Epithelial cell of prostate (primary cell): ENCODE measurements around the gene CLCN2.

ENCODE experiments used
- DNase-seq: peaks from one replicate; pipeline ENCODE4 v3.0.0-alpha.2; 2011; ENCODE audit warnings: low read depth, low spot score
- H3K27ac ChIP-seq: fragments of 450-650 bp; 2 replicates; pipeline ENCODE4 v1.5.1; 2017; ENCODE audit warnings: mild to moderate bottlenecking

CLCN2 gene

GRCh38 chr3:184333190-184333589 is 28.2 kb downstream of the CLCN2 start:
- DNase-seq, result no peak
- peak overlapping the region; percentile 97 for H3K27ac ChIP-seq

- DNase-seq, result peak; percentile 80
- H3K27ac ChIP-seq, result peak overlapping the region; percentile 97
These were observed 28.9 kb downstream of the CLCN2 start for GRCh38 chr3:184332370-184333090.

- H3K27ac ChIP-seq, result peak overlapping the region; percentile 97
- no peak for DNase-seq
These were observed 32.9 kb downstream of the CLCN2 start for GRCh38 chr3:184328516-184328915.

GRCh38 chr3:184327171-184327570 is 34.2 kb downstream of the CLCN2 start:
- no peak for DNase-seq
- H3K27ac ChIP-seq, result no peak overlapping the region

GRCh38 chr3:184325715-184326369 is 35.6 kb downstream of the CLCN2 start:
- no peak for DNase-seq
- H3K27ac ChIP-seq, result peak overlapping the region; percentile 21

- no peak for DNase-seq
- peak overlapping the region; percentile 21 for H3K27ac ChIP-seq
These were observed 36.1 kb downstream of the CLCN2 start for GRCh38 chr3:184325269-184325668.

- DNase-seq, result no peak
- H3K27ac ChIP-seq, result no peak overlapping the region
These were observed 37.7 kb downstream of the CLCN2 start for GRCh38 chr3:184323696-184324095.

GRCh38 chr3:184322731-184323487 is 38.5 kb downstream of the CLCN2 start:
- peak overlapping the region; percentile 6 for H3K27ac ChIP-seq
- no peak for DNase-seq

- DNase-seq, result no peak
These were observed 39.7 kb downstream of the CLCN2 start for GRCh38 chr3:184321666-184322065.

GRCh38 chr3:184320104-184320445 is 41.3 kb downstream of the CLCN2 start:
- H3K27ac ChIP-seq, result peak overlapping the region; percentile 95
- DNase-seq, result no peak

More at GRCh38 chr3:184321666-184322065, 39.7 kb downstream of the CLCN2 start:
- H3K27ac ChIP-seq, result peak overlapping the region; percentile 6

GRCh38 chr3:184317201-184317600 is 44.2 kb downstream of the CLCN2 start:
- peak overlapping the region; percentile 95 for H3K27ac ChIP-seq
- no peak for DNase-seq

- H3K27ac ChIP-seq, result peak overlapping the region; percentile 95
- no peak for DNase-seq
These were observed 44.6 kb downstream of the CLCN2 start for GRCh38 chr3:184316792-184317191.

- DNase-seq, result no peak
- peak overlapping the region; percentile 95 for H3K27ac ChIP-seq
These were observed 45.3 kb downstream of the CLCN2 start for GRCh38 chr3:184315871-184316661.

GRCh38 chr3:184315543-184315867 is 45.9 kb downstream of the CLCN2 start:
- H3K27ac ChIP-seq, result peak overlapping the region; percentile 95
- no peak for DNase-seq

GRCh38 chr3:184314700-184315542 is 46.5 kb downstream of the CLCN2 start:
- DNase-seq, result no peak

GRCh38 chr3:184314363-184314699 is 47.1 kb downstream of the CLCN2 start, which contains the start of gene EIF4G1:
EIF4G1 (plus strand) TSS chr3:184314606; CDS start chr3:184315797, 1,191 bp downstream.
- peak within 1 kb of the TSS; percentile 95 for H3K27ac ChIP-seq
- peak; percentile 72 for DNase-seq

More at GRCh38 chr3:184314700-184315542, 46.5 kb downstream of the CLCN2 start:
- peak overlapping the region; percentile 95 for H3K27ac ChIP-seq

- peak overlapping the region; percentile 10 for H3K27ac ChIP-seq
- DNase-seq, result no peak
These were observed 49.8 kb downstream of the CLCN2 start for GRCh38 chr3:184311633-184312032.

GRCh38 chr3:184308744-184309143 is 52.7 kb downstream of the CLCN2 start:
- DNase-seq, result no peak

GRCh38 chr3:184307915-184308314 is 53.5 kb downstream of the CLCN2 start:
- no peak overlapping the region for H3K27ac ChIP-seq
- DNase-seq, result no peak

More at GRCh38 chr3:184308744-184309143, 52.7 kb downstream of the CLCN2 start:
- H3K27ac ChIP-seq, result no peak overlapping the region
